Transverse colon (tissue), 4 donors: ENCODE data around the gene RPTN. TPM values are rescaled to one million over a fixed set of nuclear protein-coding genes. Genes with fewer than 3 reads are reported as not detected.

Experiments
- DNase-seq: peaks from one replicate; pipeline ENCODE4 v3.0.0-alpha.2; 2019
- H3K27ac ChIP-seq, 4 donors: fragments of 200-600 bp; sonication (generic); 2 replicates each; pipeline ENCODE4 v1.5.1; 2016 to 2018; ENCODE audit warnings: inconsistent platforms in 4 of 4
- H3K27me3 ChIP-seq: fragments of 200-600 bp; sonication (generic); 2 replicates; pipeline ENCODE4 v1.5.1; 2017; ENCODE audit warnings: inconsistent platforms
- H3K36me3 ChIP-seq, 4 donors: fragments of 200-600 bp; sonication (generic); 2 replicates each; pipeline ENCODE4 v1.5.1; 2017 to 2019; ENCODE audit warnings: inconsistent platforms in 4 of 4
- H3K4me1 ChIP-seq, 4 donors: fragments of 200-600 bp; sonication (generic); 2 replicates each; pipeline ENCODE4 v1.5.1; 2017 to 2020; ENCODE audit warnings: inconsistent platforms in 4 of 4
- H3K4me3 ChIP-seq, 4 donors: fragments of 200-600 bp; sonication (generic); 1 replicate in 1 of 4; 2 replicates in 3 of 4; pipeline versions ENCODE4 v1.5.1 to v1.6.1; 2017 to 2019; ENCODE audit warnings: inconsistent platforms in 4 of 4
- H3K9me3 ChIP-seq, 2 donors: fragments of 200-600 bp; sonication (generic); 2 replicates each; pipeline ENCODE4 v1.5.1; 2017 to 2019; ENCODE audit warnings: inconsistent platforms in 2 of 2
- CTCF ChIP-seq, 5 experiments: fragments of 200-600 bp in 3 of 5; fragments of 450-650 bp in 2 of 5; sonication (generic) in 3 of 5; IDR thresholded peaks; 1 replicate in 2 of 5; 2 replicates in 3 of 5; pipeline ENCODE4 v1.5.1; 2016 to 2017; ENCODE audit warnings: antibody characterized with exemption in 5 of 5, inconsistent platforms in 3 of 5, mild to moderate bottlenecking in 2 of 5, moderate library complexity in 1 of 5
- EP300 ChIP-seq: sonication (generic); formaldehyde crosslinking; IDR thresholded peaks from one replicate; pipeline ENCODE4 v1.6.1; 2017; ENCODE audit warnings: antibody characterized with exemption, low read depth
- POLR2A ChIP-seq: fragments of 450-650 bp; IDR thresholded peaks from one replicate; pipeline ENCODE4 v1.6.1; 2016; ENCODE audit warnings: antibody characterized with exemption, mild to moderate bottlenecking, moderate library complexity
- POLR2AphosphoS5 ChIP-seq, 3 donors: sonication (generic); formaldehyde crosslinking; IDR thresholded peaks; one replicate each; pipeline ENCODE4 v1.6.1; 2016; ENCODE audit warnings: antibody characterized with exemption in 3 of 3
- WGBS, 2 donors: methylation state at CpG; one replicate each; pipeline ENCODE4 v1.1.5; 2018; ENCODE audit warnings: low coverage in 1 of 2; 5-methylcytosine and 5-hydroxymethylcytosine counted together
- in situ Hi-C, 4 donors: fragments of 200-750 bp; cut with MboI; loops; one replicate each; pipeline versions ENCODE4 v1.15.0 to v1.15.1; 2017; ENCODE audit warnings: low sequenced_read_pairs in 3 of 4, low pct_ligation_motif_present in 1 of 4, low pct_unique_long_range_greater_than_20kb in 1 of 4
- intact Hi-C: fragments of 100-400 bp; cut with DNase I; formaldehyde crosslinking; loops from one replicate; pipeline ENCODE4 v1.15.1; 2023; ENCODE audit warnings: low total_unique reads
- total RNA-seq, 4 donors: library from RNA; depleted of rRNA; stranded (reverse); fragments of >200 nt; gene quantifications; one replicate each; pipeline ENCODE4 v1.1.0, GENCODE V29; 2016

RPTN gene
- total RNA-seq, 4 donors from 2014 or later = not detected

GRCh38 chr1:152107984-152108881 is 50.8 kb downstream of the RPTN start:
- intact Hi-C loops = no loop called here
- H3K9me3 ChIP-seq = peaks cover 0 to 8% of the 10 kb centered on the region in 2 donors
- no peaks in the 10 kb centered on the region for H3K36me3 ChIP-seq
- in situ Hi-C loops = no loop called here
- peaks cover 18 to 63% (median 46%) of the 10 kb centered on the region in 4 donors for H3K4me1 ChIP-seq
- WGBS, 2 donors = 15 to 29% methylated on average over 19 to 67 of the region's 67 CpGs
- peak overlapping the region in 3 of 4 donors; percentile 12 to 55 (median 19) for H3K4me3 ChIP-seq
- peaks cover 100% of the 10 kb centered on the region for H3K27me3 ChIP-seq
- DNase-seq = no peak
- TF ChIP-seq POLR2AphosphoS5 (IDR thresholded peaks at IDR 0.05) (peak in 2 of 3 donors; percentile 20 to 37), CTCF (IDR thresholded peaks at IDR 0.05) (no peak)
- H3K27ac ChIP-seq = no peak overlapping the region

GRCh38 chr1:152107031-152107983 is 51.7 kb downstream of the RPTN start:
- in situ Hi-C loops (no loop called here), intact Hi-C loops (no loop called here)
- no peak overlapping the region for H3K27ac ChIP-seq
- no peaks in the 10 kb centered on the region for H3K36me3 ChIP-seq
- no peak for TF ChIP-seq CTCF (IDR thresholded peaks at IDR 0.05)
- TF ChIP-seq POLR2A = no peak
- no peak for TF ChIP-seq POLR2AphosphoS5 (IDR thresholded peaks at IDR 0.05)
- TF ChIP-seq EP300 = no peak
- H3K9me3 ChIP-seq = peaks cover 0 to 8% of the 10 kb centered on the region in 2 donors
- peaks cover 13 to 53% (median 40%) of the 10 kb centered on the region in 4 donors for H3K4me1 ChIP-seq
- DNase-seq = no peak
- WGBS, 2 donors = 34 to 40% methylated on average over 12 to 41 of the region's 41 CpGs
- H3K4me3 ChIP-seq = peak overlapping the region in 3 of 4 donors; percentile 12 to 55 (median 19)
- peaks cover 100% of the 10 kb centered on the region for H3K27me3 ChIP-seq

DNA sequence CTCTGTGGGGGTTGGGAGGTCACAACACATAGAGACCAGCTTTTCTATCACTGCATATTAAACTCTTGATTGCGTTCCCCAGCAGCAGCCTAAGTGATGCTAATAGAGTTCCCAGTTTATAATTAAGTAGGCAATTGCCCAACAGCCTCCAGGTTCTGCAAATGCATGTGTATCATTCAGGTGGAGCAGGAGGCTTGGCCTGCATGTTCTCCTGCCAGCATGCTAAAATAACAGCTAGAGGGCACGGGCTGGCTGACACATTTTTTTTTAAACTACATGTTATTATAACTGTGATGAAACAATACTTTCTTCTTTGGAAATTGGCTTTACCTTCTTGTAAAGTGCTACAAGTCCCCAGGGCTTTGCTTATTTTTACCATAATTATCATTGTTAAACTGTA is 54.2 kb downstream of the RPTN start:
- H3K9me3 ChIP-seq = peaks cover 0 to 8% of the 10 kb centered on the region in 2 donors
- in situ Hi-C loops = no loop called here
- peaks cover under 1 to 29% (median 15%) of the 10 kb centered on the region in 4 donors for H3K4me1 ChIP-seq
- 20 to 42% methylated on average over 2 of the region's 2 CpGs for WGBS, 2 donors
- H3K27me3 ChIP-seq = peaks cover 97% of the 10 kb centered on the region
- no peak for DNase-seq
- intact Hi-C loops = no loop called here
- H3K27ac ChIP-seq = no peak overlapping the region
- no peak overlapping the region for H3K4me3 ChIP-seq
- TF ChIP-seq POLR2AphosphoS5 (IDR thresholded peaks at IDR 0.05) = no peak
- TF ChIP-seq POLR2A = no peak
- no peak for TF ChIP-seq EP300
- TF ChIP-seq CTCF (IDR thresholded peaks at IDR 0.05) = no peak
- H3K36me3 ChIP-seq = no peaks in the 10 kb centered on the region

Other genes starting within 250 kb of the RPTN start
- gene THEM4, start 249.7 kb downstream of the RPTN start, total RNA-seq = 10 to 100 TPM in 2 of 4 donors, 1 to 10 TPM in 2; 4.6 to 21.8 (median 9.5) TPM
- gene S100A10, start 165.4 kb downstream of the RPTN start, total RNA-seq = 100 to 1,000 TPM in 3 of 4 donors, 10 to 100 TPM in 1; 59.1 to 289 (median 251) TPM
- gene S100A11, start 122.2 kb downstream of the RPTN start, total RNA-seq = 100 to 1,000 TPM in 1 of 4 donors, 10 to 100 TPM in 3; 35.6 to 108 (median 54.8) TPM
- not detected for gene TCHHL1, start 70.2 kb downstream of the RPTN start, total RNA-seq
- under 1 TPM in 1 of 4 donors, not detected in 3; under 0.01 TPM for gene TCHH, start 43.8 kb downstream of the RPTN start, total RNA-seq
- gene HRNR, start 65.0 kb upstream of the RPTN start, total RNA-seq = not detected
- not detected for gene FLG, start 166.0 kb upstream of the RPTN start, total RNA-seq
- gene FLG2, start 200.8 kb upstream of the RPTN start, total RNA-seq = not detected